A549 (cell line): ENCODE data around the gene ARGFX. TPM values are rescaled to one million over a fixed set of nuclear protein-coding genes. Genes with fewer than 3 reads are reported as not detected.

Experiments
- ATAC-seq, 2 experiments: fragments of 200-7000 bp in 1 of 2; fragments of >200 bp in 1 of 2; cut with Nextera tagmentation in 1 of 2; cut with Tn5 transposase in 1 of 2; 3 replicates each; pipeline versions ENCODE4 v1.8.0 to v1.9.1; 2018 to 2020; ENCODE audit warnings: mild to moderate bottlenecking in 1 of 2, moderate library complexity in 1 of 2
- CTCF ChIA-PET: fragments of 300-600 bp; sonication (Branson Sonifier 250); formaldehyde crosslinking; extraction: SDS; loops from one replicate; lab custom pipeline; 2021; ENCODE audit warnings: antibody characterized with exemption, inconsistent platforms; lab: Yijun Ruan, JAX
- POLR2A ChIA-PET: fragments of 350-600 bp; formaldehyde crosslinking; extraction: SDS; loops from one replicate; lab custom pipeline; 2021; ENCODE audit warnings: antibody characterized with exemption, inconsistent platforms; lab: Yijun Ruan, JAX
- DNase-seq, 2 experiments: peaks; one replicate each; pipeline versions ENCODE4 v3.0.0 to v3.0.0-alpha.2; 2011 to 2016; ENCODE audit warnings: low read depth in 1 of 2, low spot score in 1 of 2
- FAIRE-seq: peaks from 2 replicates; lab custom pipeline; 2011; peaks lifted over from hg19 to GRCh38; lab: Jason Lieb, UNC
- H3K27ac ChIP-seq, 2 experiments: fragments of >200 bp; sonication (Bioruptor Twin); formaldehyde crosslinking; 3 replicates each; pipeline ENCODE4 v1.5.1; 2016 to 2017
- H3K4me1 ChIP-seq: fragments of >200 bp; sonication (Bioruptor Twin); formaldehyde crosslinking; 3 replicates; pipeline ENCODE4 v1.6.1; 2016
- H3K4me2 ChIP-seq: fragments of >200 bp; sonication (Bioruptor Twin); formaldehyde crosslinking; 3 replicates; pipeline ENCODE4 v1.6.1; 2016
- H3K4me3 ChIP-seq: fragments of >200 bp; sonication (Bioruptor Twin); formaldehyde crosslinking; 3 replicates; pipeline ENCODE4 v1.5.1; 2016
- H3K9me3 ChIP-seq: fragments of >200 bp; sonication (Bioruptor Twin); formaldehyde crosslinking; 3 replicates; pipeline ENCODE4 v1.6.1; 2016
- CEBPB ChIP-seq, 2 experiments: fragments of >200 bp in 1 of 2; sonication (Bioruptor Twin) in 1 of 2; formaldehyde crosslinking in 1 of 2; IDR thresholded peaks; 2 replicates each; pipeline ENCODE4 v1.6.1; 2012 to 2016
- CHD4 ChIP-seq: fragments of 200-600 bp; sonication (generic); IDR thresholded peaks from 2 replicates; pipeline ENCODE4 v1.6.1; 2016; ENCODE audit warnings: antibody characterized with exemption, mild to moderate bottlenecking, borderline replicate concordance
- CTCF ChIP-seq: fragments of >200 bp; sonication (Bioruptor Twin); formaldehyde crosslinking; IDR thresholded peaks from 3 replicates; pipeline ENCODE4 v1.5.1; 2016
- ELK1 ChIP-seq: fragments of 150-350 bp; IDR thresholded peaks from 2 replicates; pipeline ENCODE4 v1.6.1; 2014; ENCODE audit warnings: low read depth, mild to moderate bottlenecking, low read length
- ESRRA ChIP-seq: fragments of 150-350 bp; IDR thresholded peaks from 2 replicates; pipeline ENCODE4 v1.6.1; 2014; ENCODE audit warnings: mild to moderate bottlenecking, low read length, borderline replicate concordance
- HEYL ChIP-seq: fragments of 250-450 bp; sonication (Bioruptor Pico); IDR thresholded peaks from 2 replicates; pipeline ENCODE4 v1.8.0; 2021; ENCODE audit warnings: mild to moderate bottlenecking, moderate library complexity
- JUNB ChIP-seq: fragments of >200 bp; sonication (Bioruptor Twin); formaldehyde crosslinking; IDR thresholded peaks from 2 replicates; pipeline ENCODE4 v1.6.1; 2016
- MAFK ChIP-seq: fragments of 450-650 bp; IDR thresholded peaks from 2 replicates; pipeline ENCODE4 v1.6.1; 2014; ENCODE audit not compliant: partially characterized antibody
- MAX ChIP-seq: IDR thresholded peaks from 2 replicates; pipeline ENCODE4 v1.6.1; 2012
- MAZ ChIP-seq: fragments of 150-350 bp; IDR thresholded peaks from 2 replicates; pipeline ENCODE4 v1.6.1; 2014; ENCODE audit warnings: antibody characterized with exemption, low read depth, low read length, borderline replicate concordance
- PHF8 ChIP-seq: fragments of 200-600 bp; sonication (generic); IDR thresholded peaks from 2 replicates; pipeline ENCODE4 v1.6.1; 2016; ENCODE audit warnings: low read depth, mild to moderate bottlenecking, antibody characterized with exemption, moderate library complexity, borderline replicate concordance
- POLR2A ChIP-seq: IDR thresholded peaks from 2 replicates; pipeline ENCODE4 v1.6.1; 2012; ENCODE audit warnings: mild to moderate bottlenecking, low read length
- RAD21 ChIP-seq, 2 experiments: fragments of >200 bp in 1 of 2; sonication (Bioruptor Twin) in 1 of 2; formaldehyde crosslinking in 1 of 2; IDR thresholded peaks in 1 of 2; conservative IDR thresholded peaks in 1 of 2; 2 replicates in 1 of 2; 3 replicates in 1 of 2; pipeline ENCODE4 v1.6.1; 2012 to 2018; ENCODE audit warnings: inconsistent platforms in 1 of 2
- RARB ChIP-seq: fragments of 250-450 bp; sonication (Bioruptor Pico); IDR thresholded peaks from 2 replicates; pipeline ENCODE4 v1.8.0; 2021; ENCODE audit warnings: mild to moderate bottlenecking, moderate library complexity
- RCOR1 ChIP-seq: fragments of 150-350 bp; IDR thresholded peaks from 2 replicates; pipeline ENCODE4 v1.6.1; 2014; ENCODE audit warnings: antibody characterized with exemption, low read length, low read depth
- USF2 ChIP-seq: fragments of 450-650 bp; IDR thresholded peaks from 2 replicates; pipeline ENCODE4 v1.6.1; 2014; ENCODE audit warnings: antibody characterized with exemption
- ZC3H11A ChIP-seq: fragments of 450-650 bp; IDR thresholded peaks from 2 replicates; pipeline ENCODE4 v1.6.1; 2014; ENCODE audit warnings: antibody characterized with exemption, mild to moderate bottlenecking
- ZFP36 ChIP-seq: fragments of 450-650 bp; IDR thresholded peaks from 2 replicates; pipeline ENCODE4 v1.6.1; 2014; ENCODE audit warnings: borderline replicate concordance; ENCODE audit not compliant: partially characterized antibody
- ZNF302 ChIP-seq: fragments of 250-450 bp; sonication (Bioruptor Pico); IDR thresholded peaks from 2 replicates; pipeline ENCODE4 v1.9.0; 2021; ENCODE audit warnings: inconsistent platforms, mild to moderate bottlenecking, moderate library complexity
- ZSCAN20 ChIP-seq: fragments of 250-450 bp; sonication (Bioruptor Pico); IDR thresholded peaks from 2 replicates; pipeline ENCODE4 v1.8.0; 2022; ENCODE audit warnings: mild to moderate bottlenecking, moderate library complexity
- WGBS: methylation state at CpG from one replicate; pipeline ENCODE4 v1.1.6; 2017; ENCODE audit errors: missing lambda C conversion rate; 5-methylcytosine and 5-hydroxymethylcytosine counted together
- polyA plus RNA-seq, 4 experiments: library from polyadenylated mRNA; depleted of rRNA in 3 of 4; stranded (reverse); fragments of >200 nt; fragmentation: RNase III in 1 of 4; extraction: RNeasy Plus Mini Kit Qiagen cat#74134 plus additional on column Dnase treatment in 1 of 4; gene quantifications; 2 replicates in 3 of 4; 3 replicates in 1 of 4; pipeline ENCODE4 v1.2.3, GENCODE V29; 2011 to 2017

Gene ARGFX
- polyA plus RNA-seq, 2 of the 4 experiments (the other 2 are of a cell fraction) = not detected

- POLR2A ChIA-PET = no interaction called here
- DNase-seq = no peak
- Histone ChIP-seq H3K4me2 (no peak overlapping the region), H3K4me1 (peaks cover 6% of the 10 kb centered on the region; the same call in 2 of the 3 replicates), H3K9me3 (no peaks in the 10 kb centered on the region), H3K4me3 (no peak overlapping the region), H3K27ac (no peak overlapping the region)
- FAIRE-seq = no peak
- CTCF ChIA-PET = interaction anchor here (0.6 kb wide), 1 partner anchor 1936 kb away, joined by 3 read pairs; no protein-coding TSS in a partner anchor
- TF ChIP-seq CEBPB (IDR thresholded peaks at IDR 0.05) = peak in 1 of 2 experiments; percentile 32; a peak in 1 of 4 replicates
- no peak for TF ChIP-seq HEYL
- ATAC-seq = no peak
Measured at GRCh38 chr3:121542924-121543323, 24.8 kb upstream of the ARGFX start.

GRCh38 chr3:121545049-121545573 is 22.6 kb upstream of the ARGFX start:
- Histone ChIP-seq H3K27ac (peak overlapping the region; percentile 71 to 90), H3K4me3 (peak overlapping the region; percentile 61), H3K4me2 (peak overlapping the region; percentile 92), H3K4me1 (peaks cover 11% of the 10 kb centered on the region; the same call in 2 of the 3 replicates)
- ChIA-PET CTCF (interaction anchor here (0.7 to 3.6 kb wide), 7 partner anchors 9 to 1894 kb away, joined by 3 to 19 read pairs (median 4); partner anchors contain the start of genes FAM162A and MIX23), POLR2A (interaction anchor here (2.2 kb wide), 1 partner anchor 204 kb away, joined by 7 read pairs; no protein-coding TSS in a partner anchor)
- 2% methylated on average over 18 of the region's 18 CpGs for WGBS
- peak; percentile 56 to 60 for ATAC-seq
- FAIRE-seq = no peak
- peak in 1 of 2 experiments; percentile 31 for DNase-seq
- TF ChIP-seq ZFP36 (no peak), USF2 (no peak), JUNB (no peak), ELK1 (no peak), ESRRA (no peak), POLR2A (no peak), CEBPB (IDR thresholded peaks at IDR 0.05) (no peak), CHD4 (no peak), MAX (no peak; the same call in 1 of the 2 replicates), ZNF302 (CRISPR knock-in tag) (no peak), RARB (CRISPR knock-in tag) (no peak), ZSCAN20 (CRISPR knock-in tag) (no peak), ZC3H11A (no peak), RAD21 (conservative IDR thresholded peaks at IDR 0.05 in 1 of 2, IDR thresholded peaks at IDR 0.05 in 1 of 2) (no peak), RCOR1 (no peak), CTCF (no peak), MAZ (no peak), PHF8 (no peak), MAFK (no peak)
- TF ChIP-seq, all 56 proteins: peak for 0
- H3K9me3 ChIP-seq = no peaks in the 10 kb centered on the region
